ENCODE results near the gene COL6A2.

DNA sequence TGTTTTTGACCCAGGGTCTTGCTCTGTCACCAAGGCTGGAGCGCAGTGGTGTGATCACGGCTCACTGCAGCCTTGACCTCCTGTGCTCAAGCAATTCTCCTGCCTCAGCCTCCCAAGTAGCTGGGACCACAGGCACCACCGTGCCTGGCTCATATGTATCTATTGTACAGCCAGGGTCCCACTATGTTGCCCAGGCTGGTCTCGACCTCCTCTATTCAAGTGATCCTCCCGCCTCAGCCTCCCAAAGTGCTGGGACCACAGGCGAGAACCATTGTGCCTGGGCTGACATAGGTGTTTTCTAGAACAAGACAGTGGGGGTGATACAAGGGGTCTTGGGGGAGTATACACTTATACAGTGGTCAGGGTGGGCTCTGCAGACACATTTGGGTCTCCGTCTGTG lies 40.0 kb downstream of the COL6A2 start:
- TF ChIP-seq CTCF (IDR thresholded peaks at IDR 0.05): no peak
- no peak for TF ChIP-seq POLR2A (IDR thresholded peaks at IDR 0.05; ENCODE audit: low read depth)
- no peak for TF ChIP-seq EP300 (IDR thresholded peaks at IDR 0.05)
- no peak for TF ChIP-seq POLR2AphosphoS5 (IDR thresholded peaks at IDR 0.05)

All from esophagus muscularis mucosa (tissue), 4 donors.